Small intestine (tissue), 4 donors: ENCODE data around the gene SBSN. TPM values are rescaled to one million over a fixed set of nuclear protein-coding genes. Genes with fewer than 3 reads are reported as not detected.

Experiments
- polyA plus RNA-seq, 4 donors: library from polyadenylated mRNA; stranded (reverse) in 3 of 4; unstranded in 1 of 4; fragments of 200-250 nt in 3 of 4; fragments of 120-200 nt in 1 of 4; gene quantifications; one replicate each; pipeline versions ENCODE4 v1.2.1 to v1.2.3, GENCODE V29; 2013
- donor health status: healthy with polysubstance abuse.
- donor health status: Bipolar disorder and iron deficiency.
- donor health status: healthy.

The SBSN gene
- polyA plus RNA-seq, 4 donors: 0.07 to 1.8 (median 0.54) TPM; not detected in 1

Other genes with a start within 250 kb of the SBSN start
- gene HAMP, start 245.8 kb downstream of the SBSN start, polyA plus RNA-seq: under 1 TPM in 2 of 4 donors, not detected in 2; 0.01 to 0.18 TPM
- under 1 TPM in 1 of 4 donors, not detected in 3; 0.07 TPM for gene MAG, start 236.2 kb downstream of the SBSN start, polyA plus RNA-seq
- gene CD22, start 199.1 kb downstream of the SBSN start, polyA plus RNA-seq: 1 to 10 TPM in 3 of 4 donors, under 1 TPM in 1; 0.81 to 5.0 (median 2.2) TPM
- under 1 TPM in 2 of 4 donors, not detected in 2; 0.18 to 0.74 TPM for gene FFAR1, start 180.4 kb downstream of the SBSN start, polyA plus RNA-seq
- 1 to 10 TPM in 1 of 4 donors, under 1 TPM in 1, not detected in 2; 0.50 to 1.0 TPM for gene FFAR3, start 169.9 kb downstream of the SBSN start, polyA plus RNA-seq
- under 1 TPM in 2 of 4 donors, not detected in 2; 0.06 to 0.15 TPM for gene GPR42, start 157.2 kb downstream of the SBSN start, polyA plus RNA-seq
- gene FFAR2, start 80.1 kb downstream of the SBSN start, polyA plus RNA-seq: 1 to 10 TPM in 1 of 4 donors, under 1 TPM in 3; 0.54 to 3.7 (median 0.81) TPM
- under 1 TPM in 1 of 4 donors, not detected in 3; 0.37 TPM for gene KRTDAP, start 37.8 kb downstream of the SBSN start, polyA plus RNA-seq
- 10 to 100 TPM in 1 of 4 donors, 1 to 10 TPM in 2, not detected in 1; 4.7 to 36.9 (median 7.6) TPM for gene DMKN, start 14.7 kb downstream of the SBSN start, polyA plus RNA-seq
- not detected for gene GAPDHS, start 5.1 kb upstream of the SBSN start, polyA plus RNA-seq
- gene TMEM147, start 17.3 kb upstream of the SBSN start, polyA plus RNA-seq: 100 to 1,000 TPM in 1 of 4 donors, 10 to 100 TPM in 3; 40.3 to 149 (median 77.5) TPM
- under 1 TPM in 1 of 4 donors, not detected in 3; 0.36 TPM for gene ATP4A, start 35.3 kb upstream of the SBSN start, polyA plus RNA-seq
- not detected for gene PMIS2, start 57.9 kb upstream of the SBSN start, polyA plus RNA-seq
- 10 to 100 TPM in 1 of 4 donors, 1 to 10 TPM in 2, under 1 TPM in 1; 0.67 to 12.6 (median 5.5) TPM for gene HAUS5, start 84.4 kb upstream of the SBSN start, polyA plus RNA-seq
- 10 to 100 TPM; 59.7 to 71.5 (median 64.9) TPM for gene RBM42, start 100.7 kb upstream of the SBSN start, polyA plus RNA-seq
- gene ETV2, start 113.4 kb upstream of the SBSN start, polyA plus RNA-seq: 1 to 10 TPM; 2.1 to 7.3 (median 4.2) TPM
- gene COX6B1, start 120.0 kb upstream of the SBSN start, polyA plus RNA-seq: 1,000 to 10,000 TPM in 3 of 4 donors, 100 to 1,000 TPM in 1; 326 to 2,391 (median 1,554) TPM
- gene UPK1A, start 138.2 kb upstream of the SBSN start, polyA plus RNA-seq: under 1 TPM in 1 of 4 donors, not detected in 3; 0.07 TPM
- gene ZBTB32, start 176.2 kb upstream of the SBSN start, polyA plus RNA-seq: under 1 TPM in 2 of 4 donors, not detected in 2; 0.22 to 0.35 TPM
- 10 to 100 TPM; 21.6 to 47.9 (median 26.3) TPM for gene KMT2B, start 189.7 kb upstream of the SBSN start, polyA plus RNA-seq
- gene IGFLR1, start 214.1 kb upstream of the SBSN start, polyA plus RNA-seq: 10 to 100 TPM in 3 of 4 donors, 1 to 10 TPM in 1; 4.3 to 17.8 (median 12.1) TPM
- gene U2AF1L4, start 217.1 kb upstream of the SBSN start, polyA plus RNA-seq: 10 to 100 TPM; 14.6 to 99.7 (median 34.7) TPM
- 10 to 100 TPM; 59.7 to 95.9 (median 70.1) TPM for gene PSENEN, start 217.3 kb upstream of the SBSN start, polyA plus RNA-seq
- 10 to 100 TPM in 3 of 4 donors, 1 to 10 TPM in 1; 9.6 to 58.6 (median 26.7) TPM for gene LIN37, start 220.3 kb upstream of the SBSN start, polyA plus RNA-seq
- 10 to 100 TPM in 2 of 4 donors, 1 to 10 TPM in 2; 2.0 to 41.7 (median 11.5) TPM for gene HSPB6, start 228.7 kb upstream of the SBSN start, polyA plus RNA-seq
- 10 to 100 TPM in 2 of 4 donors, 1 to 10 TPM in 2; 1.8 to 15.0 (median 6.2) TPM for gene PROSER3, start 229.9 kb upstream of the SBSN start, polyA plus RNA-seq
- gene ARHGAP33, start 247.3 kb upstream of the SBSN start, polyA plus RNA-seq: 10 to 100 TPM in 1 of 4 donors, 1 to 10 TPM in 3; 1.1 to 16.2 (median 5.0) TPM